ENCODE data around the gene RPL22. TPM values are rescaled to one million over a fixed set of nuclear protein-coding genes. Genes with fewer than 3 reads are reported as not detected.

Gene RPL22
- total RNA-seq, 4 donors from 2014 or later = 126 to 281 (median 227) TPM

- H3K4me1 ChIP-seq = peaks cover 0 to 39% (median 18%) of the 10 kb centered on the region in 3 donors
- no peak overlapping the region for H3K4me3 ChIP-seq
- H3K27me3 ChIP-seq = peaks cover 17% of the 10 kb centered on the region
- 100% methylated on average over 1 of the region's 29 CpGs; no CpG with 5 or more reads in 1 of the 2 donors for WGBS, 2 donors (ENCODE audit: low coverage in 1 of 2)
- TF ChIP-seq POLR2A (IDR thresholded peaks at IDR 0.05) (no peak), CTCF (IDR thresholded peaks at IDR 0.05) (no peak), EP300 (IDR thresholded peaks at IDR 0.05) (no peak), POLR2AphosphoS5 (IDR thresholded peaks at IDR 0.05) (no peak)
- H3K27ac ChIP-seq = no peak overlapping the region
- no peaks in the 10 kb centered on the region for H3K9me3 ChIP-seq
- ATAC-seq = no peak
- H3K36me3 ChIP-seq = peaks cover 0 to 35% of the 10 kb centered on the region in 2 donors
Observed at GRCh38 chr1:6210591-6211355, 11.4 kb upstream of the RPL22 start.

- no peak for TF ChIP-seq EP300 (IDR thresholded peaks at IDR 0.05)
- TF ChIP-seq POLR2AphosphoS5 (IDR thresholded peaks at IDR 0.05) = no peak
- TF ChIP-seq POLR2A (IDR thresholded peaks at IDR 0.05) = no peak
- no peak for TF ChIP-seq CTCF (IDR thresholded peaks at IDR 0.05)
- Histone ChIP-seq H3K4me1 (peaks cover 0 to 48% (median 21%) of the 10 kb centered on the region in 3 donors), H3K9me3 (no peaks in the 10 kb centered on the region), H3K27ac (peak overlapping the region in 1 of 4 donors; percentile 58), H3K27me3 (peaks cover 17% of the 10 kb centered on the region), H3K36me3 (peaks cover 0 to 31% of the 10 kb centered on the region in 2 donors), H3K4me3 (peak overlapping the region in 1 of 2 donors; percentile 53)
- ATAC-seq = no peak
- 80 to 100% methylated on average over 1 to 2 of the region's 17 CpGs for WGBS, 2 donors (ENCODE audit: low coverage in 1 of 2)
Observed at GRCh38 chr1:6209661-6210580, 10.5 kb upstream of the RPL22 start.

- peaks cover 0 to 52% (median 23%) of the 10 kb centered on the region in 3 donors for H3K4me1 ChIP-seq
- peaks cover 0 to 31% of the 10 kb centered on the region in 2 donors for H3K36me3 ChIP-seq
- H3K27ac ChIP-seq = peak overlapping the region in 2 of 4 donors; percentile 26 to 58
- H3K9me3 ChIP-seq = no peaks in the 10 kb centered on the region
- peak in 3 of 4 experiments; percentile 76 to 82 (median 78) for TF ChIP-seq CTCF (IDR thresholded peaks at IDR 0.05)
- no peak for TF ChIP-seq POLR2A (IDR thresholded peaks at IDR 0.05)
- TF ChIP-seq EP300 (IDR thresholded peaks at IDR 0.05) = no peak
- ATAC-seq = peak; percentile 53
- WGBS, 2 donors (ENCODE audit: low coverage in 1 of 2) = 27 to 40% methylated on average over 4 to 31 of the region's 99 CpGs
- peak overlapping the region; percentile 15 to 53 for H3K4me3 ChIP-seq
- H3K27me3 ChIP-seq = peaks cover 17% of the 10 kb centered on the region
Observed at GRCh38 chr1:6208723-6209660, 9.6 kb upstream of the RPL22 start.

GRCh38 chr1:6207921-6208320, 8.5 kb upstream of the RPL22 start:
- Histone ChIP-seq H3K9me3 (no peaks in the 10 kb centered on the region), H3K4me1 (peaks cover 0 to 52% (median 23%) of the 10 kb centered on the region in 3 donors), H3K4me3 (no peak overlapping the region), H3K27me3 (peaks cover 17% of the 10 kb centered on the region), H3K36me3 (peaks cover 0 to 24% of the 10 kb centered on the region in 2 donors), H3K27ac (no peak overlapping the region)
- TF ChIP-seq CTCF (IDR thresholded peaks at IDR 0.05) = no peak
- TF ChIP-seq POLR2A (IDR thresholded peaks at IDR 0.05) = no peak
- TF ChIP-seq POLR2AphosphoS5 (IDR thresholded peaks at IDR 0.05) = no peak
- TF ChIP-seq EP300 (IDR thresholded peaks at IDR 0.05) = no peak
- WGBS, 2 donors (ENCODE audit: low coverage in 1 of 2) = 90 to 93% methylated on average over 7 of the region's 10 CpGs
- no peak for ATAC-seq
